HEK293 (cell line): ENCODE results near the gene CRBN.

ENCODE experiments used
- CTCF ChIA-PET: fragments of 350-600 bp; formaldehyde crosslinking; extraction: SDS; loops from one replicate; lab custom pipeline; 2021; ENCODE audit warnings: antibody characterized with exemption; lab: Yijun Ruan, JAX
- POLR2A ChIA-PET: fragments of 300-600 bp; formaldehyde crosslinking; extraction: SDS; loops from one replicate; lab custom pipeline; 2020; ENCODE audit warnings: antibody characterized with exemption, inconsistent platforms; lab: Yijun Ruan, JAX
- H3K27ac ChIP-seq: fragments of 200-500 bp; sonication (Bioruptor generic); 2 replicates; pipeline ENCODE4 v1.5.1; 2014; ENCODE audit warnings: low read depth, low read length, control low read depth, inconsistent platforms; ENCODE audit errors: extremely low read depth
- H3K36me3 ChIP-seq, 2 experiments: fragments of 200-500 bp in 1 of 2; sonication (Bioruptor generic) in 1 of 2; 1 replicate in 1 of 2; 2 replicates in 1 of 2; pipeline ENCODE4 v1.5.1; 2014 to 2017; ENCODE audit warnings: inconsistent platforms in 2 of 2, low read length in 2 of 2; ENCODE audit not compliant: control insufficient read depth in 2 of 2, insufficient read depth in 1 of 2
- H3K4me1 ChIP-seq: fragments of 200-500 bp; sonication (Bioruptor generic); 2 replicates; pipeline ENCODE4 v1.5.1; 2014; ENCODE audit warnings: mild to moderate bottlenecking, low read length, inconsistent platforms; ENCODE audit not compliant: control insufficient read depth, insufficient read depth
- H3K4me3 ChIP-seq: 2 replicates; pipeline ENCODE4 v1.5.1; 2011; ENCODE audit warnings: low read depth, mild to moderate bottlenecking, control low read depth, low read length, moderate library complexity
- H3K9me3 ChIP-seq: fragments of 200-500 bp; sonication (Bioruptor generic); 2 replicates; pipeline ENCODE4 v1.5.1; 2014; ENCODE audit warnings: low read depth, low read length, inconsistent platforms; ENCODE audit not compliant: control insufficient read depth, insufficient read depth
- BCL11A ChIP-seq: fragments of 450-650 bp; formaldehyde crosslinking; IDR thresholded peaks from 2 replicates; pipeline ENCODE4 v1.5.1; 2016; ENCODE audit warnings: low read depth, missing biosample characterization, missing genetic modification characterization
- EGR2 ChIP-seq: fragments of 450-650 bp; formaldehyde crosslinking; IDR thresholded peaks from 2 replicates; pipeline ENCODE4 v1.5.1; 2016; ENCODE audit warnings: low read depth, missing biosample characterization, missing genetic modification characterization
- KLF10 ChIP-seq: fragments of 450-650 bp; IDR thresholded peaks from 2 replicates; pipeline ENCODE4 v1.5.1; 2018; ENCODE audit warnings: missing biosample characterization, mild to moderate bottlenecking, missing genetic modification characterization
- MZF1 ChIP-seq: fragments of 450-650 bp; formaldehyde crosslinking; IDR thresholded peaks from 2 replicates; pipeline ENCODE4 v1.5.1; 2017; ENCODE audit warnings: missing biosample characterization, missing genetic modification characterization, borderline replicate concordance
- PRDM6 ChIP-seq: fragments of 450-650 bp; formaldehyde crosslinking; IDR thresholded peaks from 2 replicates; pipeline ENCODE4 v1.5.1; 2017; ENCODE audit warnings: missing biosample characterization, missing genetic modification characterization
- REPIN1 ChIP-seq: fragments of 450-650 bp; formaldehyde crosslinking; IDR thresholded peaks from 2 replicates; pipeline ENCODE4 v1.5.1; 2017; ENCODE audit warnings: missing biosample characterization, missing genetic modification characterization, low read depth
- TRIM28 ChIP-seq: IDR thresholded peaks from 2 replicates; pipeline ENCODE4 v1.6.1; 2011; ENCODE audit warnings: low read length, control low read depth, borderline replicate concordance
- YY2 ChIP-seq: fragments of 450-650 bp; formaldehyde crosslinking; IDR thresholded peaks from 2 replicates; pipeline ENCODE4 v1.5.1; 2016; ENCODE audit warnings: missing biosample characterization, missing genetic modification characterization
- ZBTB17 ChIP-seq: fragments of 450-650 bp; formaldehyde crosslinking; IDR thresholded peaks from 2 replicates; pipeline ENCODE4 v1.5.1; 2016; ENCODE audit warnings: missing biosample characterization, missing genetic modification characterization
- ZBTB20 ChIP-seq: fragments of 450-650 bp; formaldehyde crosslinking; IDR thresholded peaks from 2 replicates; pipeline ENCODE4 v1.5.1; 2016; ENCODE audit warnings: missing biosample characterization, missing genetic modification characterization
- ZBTB44 ChIP-seq: fragments of 450-650 bp; IDR thresholded peaks from 2 replicates; pipeline ENCODE4 v1.5.1; 2018; ENCODE audit warnings: missing biosample characterization, mild to moderate bottlenecking, missing genetic modification characterization
- ZBTB49 ChIP-seq: fragments of 450-650 bp; formaldehyde crosslinking; IDR thresholded peaks from 2 replicates; pipeline ENCODE4 v1.5.1; 2016; ENCODE audit warnings: missing biosample characterization, missing genetic modification characterization, low read depth
- ZIC2 ChIP-seq: fragments of 450-650 bp; formaldehyde crosslinking; IDR thresholded peaks from 2 replicates; pipeline ENCODE4 v1.5.1; 2016; ENCODE audit warnings: missing biosample characterization, missing genetic modification characterization
- ZNF114 ChIP-seq: fragments of 450-650 bp; formaldehyde crosslinking; IDR thresholded peaks from 2 replicates; pipeline ENCODE4 v1.5.0; 2017; ENCODE audit warnings: missing biosample characterization, missing genetic modification characterization
- ZNF140 ChIP-seq: fragments of 450-650 bp; formaldehyde crosslinking; IDR thresholded peaks from 2 replicates; pipeline ENCODE4 v1.5.1; 2016; ENCODE audit warnings: missing biosample characterization, missing genetic modification characterization
- ZNF184 ChIP-seq: fragments of 450-650 bp; IDR thresholded peaks from 2 replicates; pipeline ENCODE4 v1.5.1; 2018; ENCODE audit warnings: missing biosample characterization, mild to moderate bottlenecking, missing genetic modification characterization
- ZNF274 ChIP-seq, 2 experiments: fragments of 200-500 bp in 1 of 2; fragments of 450-650 bp in 1 of 2; sonication (Bioruptor generic) in 1 of 2; formaldehyde crosslinking in 1 of 2; IDR thresholded peaks; 2 replicates each; pipeline versions ENCODE4 v1.5.1 to v1.6.1; 2014 to 2016; ENCODE audit warnings: borderline replicate concordance in 1 of 2, inconsistent platforms in 1 of 2, low read length in 1 of 2, missing biosample characterization in 1 of 2, missing genetic modification characterization in 1 of 2
- ZNF600 ChIP-seq: fragments of 450-650 bp; formaldehyde crosslinking; IDR thresholded peaks from 2 replicates; pipeline ENCODE4 v1.5.1; 2016; ENCODE audit warnings: missing biosample characterization, missing genetic modification characterization
- ZNF701 ChIP-seq: fragments of 450-650 bp; formaldehyde crosslinking; IDR thresholded peaks from 2 replicates; pipeline ENCODE4 v1.5.1; 2016; ENCODE audit warnings: missing biosample characterization, missing genetic modification characterization
- ZNF843 ChIP-seq: fragments of 450-650 bp; formaldehyde crosslinking; IDR thresholded peaks from 2 replicates; pipeline ENCODE4 v1.5.1; 2016; ENCODE audit warnings: missing biosample characterization, missing genetic modification characterization
- ZSCAN18 ChIP-seq: fragments of 450-650 bp; formaldehyde crosslinking; IDR thresholded peaks from 2 replicates; pipeline ENCODE4 v1.5.1; 2016; ENCODE audit warnings: missing biosample characterization, missing genetic modification characterization

Gene CRBN

GRCh38 chr3:3110299-3110630 is 69.2 kb downstream of the CRBN start, which contains the start of gene IL5RA:
TSS of gene IL5RA (minus strand) at chr3:3110374. CDS start at chr3:3104984, 5,390 bp downstream.
- ChIA-PET CTCF (no interaction called here), POLR2A (no interaction called here)
- H3K27ac ChIP-seq = no peak within 1 kb of the TSS
- H3K9me3 ChIP-seq = no peaks in the 10 kb centered on the region
- H3K4me1 ChIP-seq = peaks cover 9% of the 10 kb centered on the region; the same call in 1 of the 2 replicates
- H3K4me3 ChIP-seq = no peak within 1 kb of the TSS
- no peak for TF ChIP-seq ZIC2
- 0 out of 2 replicates have a peak, but pooled peaks have one; percentile 16 for TF ChIP-seq EGR2
- TF ChIP-seq ZNF701 (tag by site-specific recombination) = no peak
- no peak for TF ChIP-seq YY2 (tag by site-specific recombination)
- no peak for TF ChIP-seq KLF10
- no peak for TF ChIP-seq ZNF114 (tag by site-specific recombination)
- no peak for TF ChIP-seq ZSCAN18 (tag by site-specific recombination)
- TF ChIP-seq ZNF600 (tag by site-specific recombination) = no peak
- TF ChIP-seq ZNF184 (tag by site-specific recombination) = no peak
- 0 out of 2 replicates have a peak, but pooled peaks have one; percentile 9 for TF ChIP-seq TRIM28
- no peak for TF ChIP-seq PRDM6 (tag by site-specific recombination)
- no peak for TF ChIP-seq MZF1 (tag by site-specific recombination)
- TF ChIP-seq BCL11A (tag by site-specific recombination) = no peak
- H3K36me3 ChIP-seq = no peaks in the 10 kb centered on the region

- H3K4me1 ChIP-seq = peaks cover 9% of the 10 kb centered on the region; the same call in 1 of the 2 replicates
- ChIA-PET POLR2A (no interaction called here), CTCF (no interaction called here)
- H3K36me3 ChIP-seq = no peaks in the 10 kb centered on the region
- H3K27ac ChIP-seq = no peak overlapping the region
- TF ChIP-seq ZBTB20 (tag by site-specific recombination) (0 out of 2 replicates have a peak, but pooled peaks have one; percentile 44), ZBTB49 (tag by site-specific recombination) (no peak), ZNF140 (tag by site-specific recombination) (no peak), ZBTB17 (tag by site-specific recombination) (0 out of 2 replicates have a peak, but pooled peaks have one; percentile 11), ZNF843 (no peak), ZBTB44 (tag by site-specific recombination) (no peak), REPIN1 (tag by site-specific recombination) (no peak), ZNF274 (IDR thresholded peaks at IDR 0.05; ENCODE audit: low read length) (no peak), ZNF274 (tag by site-specific recombination; IDR thresholded peaks at IDR 0.05; ENCODE audit: borderline replicate concordance) (no peak)
- no peak overlapping the region for H3K4me3 ChIP-seq
- H3K9me3 ChIP-seq = no peaks in the 10 kb centered on the region
Measured at GRCh38 chr3:3109407-3110298, 69.8 kb downstream of the CRBN start.
